MM.1S (cell line): ENCODE results near the gene RPUSD4.

ENCODE experiments used
- CTCF ChIP-seq: fragments of 300-600 bp; sonication (generic); IDR thresholded peaks from 2 replicates; pipeline ENCODE4 v1.5.1; 2016; ENCODE audit warnings: antibody characterized with exemption, low read length, mixed read lengths
- EZH2 ChIP-seq: fragments of 300-600 bp; sonication (generic); optimal IDR thresholded peaks from 2 replicates; pipeline ENCODE3; 2017; ENCODE audit warnings: low read depth, mild to moderate bottlenecking, antibody characterized with exemption, low read length, mixed read lengths

GRCh38 chr11:126193038-126193478, 18.4 kb downstream of the RPUSD4 start:
- TF ChIP-seq CTCF: no peak
- TF ChIP-seq EZH2: no peak
